Renal pelvis (tissue), 4 donors: ENCODE measurements around the gene SREBF2. TPM values are rescaled to one million over a fixed set of nuclear protein-coding genes. Genes with fewer than 3 reads are reported as not detected.

Source experiments
- DNase-seq: peaks from one replicate; pipeline ENCODE4 v3.0.0-alpha.2; 2013
- polyA plus RNA-seq, 3 donors: library from polyadenylated mRNA; unstranded; fragments of 120-200 nt; gene quantifications; one replicate each; pipeline ENCODE4 v1.2.1, GENCODE V29; 2013; ENCODE audit not compliant: insufficient read length in 3 of 3

SREBF2 gene
- polyA plus RNA-seq, 3 donors, result 100 to 116 (median 109) TPM

- DNase-seq, result peak; percentile 57
Observed at GRCh38 chr22:41919357-41920224, 86.7 kb downstream of the SREBF2 start.

- DNase-seq, result no peak
Observed at GRCh38 chr22:41920271-41920976, 87.5 kb downstream of the SREBF2 start.

- DNase-seq, result no peak
Observed at GRCh38 chr22:41922328-41922727, 89.4 kb downstream of the SREBF2 start.

GRCh38 chr22:41922940-41923594, 90.2 kb downstream of the SREBF2 start:
- DNase-seq, result no peak

GRCh38 chr22:41923595-41924276, 90.8 kb downstream of the SREBF2 start:
- no peak for DNase-seq

- DNase-seq, result no peak
Observed at GRCh38 chr22:41925783-41926460, 93.0 kb downstream of the SREBF2 start.

GRCh38 chr22:41927813-41928212, 94.9 kb downstream of the SREBF2 start:
- no peak for DNase-seq

- DNase-seq, result no peak
Observed at GRCh38 chr22:41928593-41929417, 95.9 kb downstream of the SREBF2 start.

- no peak for DNase-seq
Observed at GRCh38 chr22:41929418-41929810, 96.5 kb downstream of the SREBF2 start.

- DNase-seq, result no peak
Observed at GRCh38 chr22:41931701-41932269, 98.9 kb downstream of the SREBF2 start.

GRCh38 chr22:41932353-41932752, 99.4 kb downstream of the SREBF2 start:
- no peak for DNase-seq

GRCh38 chr22:41933411-41934177, 100.7 kb downstream of the SREBF2 start:
- DNase-seq, result no peak

GRCh38 chr22:41934284-41935014, 101.5 kb downstream of the SREBF2 start:
- DNase-seq, result no peak

- no peak for DNase-seq
Observed at GRCh38 chr22:41935015-41935351, 102.1 kb downstream of the SREBF2 start.

GRCh38 chr22:41935509-41935908, 102.6 kb downstream of the SREBF2 start:
- DNase-seq, result no peak

GRCh38 chr22:41936894-41937169, 103.9 kb downstream of the SREBF2 start:
- no peak for DNase-seq

GRCh38 chr22:41939981-41940831, 107.3 kb downstream of the SREBF2 start:
- no peak for DNase-seq
